Ishikawa (cell line): ENCODE measurements around the gene VTI1B.

ENCODE experiments used
- CEBPB ChIP-seq: IDR thresholded peaks from 2 replicates; pipeline ENCODE4 v1.6.1; 2012
- REST ChIP-seq: IDR thresholded peaks from 2 replicates; pipeline ENCODE4 v1.6.1; 2012; ENCODE audit warnings: low read depth, mild to moderate bottlenecking
- TEAD4 ChIP-seq: IDR thresholded peaks from 2 replicates; pipeline ENCODE4 v1.6.1; 2012
- YY1 ChIP-seq: IDR thresholded peaks from 2 replicates; pipeline ENCODE4 v1.6.1; 2012; ENCODE audit warnings: low read depth

GRCh38 chr14:67674139-67674479, 323 bp downstream of the VTI1B start:
- TF ChIP-seq TEAD4 (no peak), CEBPB (no peak), YY1 (no peak), REST (no peak)
